Esophagus squamous epithelium (tissue), 4 donors: ENCODE measurements around the gene C1orf115.

Experiments
- CTCF ChIP-seq, 6 experiments: fragments of 450-650 bp in 4 of 6; fragments of 200-600 bp in 2 of 6; sonication (generic) in 2 of 6; IDR thresholded peaks; one replicate each; pipeline ENCODE4 v1.5.1; 2016 to 2019; ENCODE audit warnings: antibody characterized with exemption in 6 of 6, mild to moderate bottlenecking in 4 of 6, moderate library complexity in 4 of 6
- POLR2A ChIP-seq, 4 donors: fragments of 450-650 bp; IDR thresholded peaks; one replicate each; pipeline ENCODE4 v1.6.1; 2017; ENCODE audit warnings: antibody characterized with exemption in 4 of 4, mild to moderate bottlenecking in 4 of 4, moderate library complexity in 3 of 4

GRCh38 chr1:220642285-220642684, 47.9 kb upstream of the C1orf115 start:
- TF ChIP-seq CTCF (IDR thresholded peaks at IDR 0.05) (no peak), POLR2A (IDR thresholded peaks at IDR 0.05) (no peak)
